ENCODE measurements around the gene VCP. TPM values are rescaled to one million over a fixed set of nuclear protein-coding genes. Genes with fewer than 3 reads are reported as not detected.
A peak's percentile ranks its signal among the peaks of the same experiment; 100 is the strongest.

The VCP gene
- 100 to 1,000 TPM; 124 to 244 (median 150) TPM for total RNA-seq

GRCh38 chr9:35072461-35073278 is at the start of gene VCP:
Gene VCP (minus strand): TSS chr9:35072625. CDS start chr9:35072353, 272 bp downstream.
- H3K36me3 ChIP-seq, result peaks cover 0 to 8% (median 0%) of the 10 kb centered on the region in 3 donors
- peak; percentile 92 for TF ChIP-seq POLR2A (IDR thresholded peaks at IDR 0.05)
- no peak for TF ChIP-seq CTCF (IDR thresholded peaks at IDR 0.05)

GRCh38 chr9:35116898-35117551 is 44.6 kb upstream of the VCP start:
- TF ChIP-seq POLR2A (IDR thresholded peaks at IDR 0.05) (no peak), CTCF (IDR thresholded peaks at IDR 0.05) (peak; percentile 80 to 97 (median 96))
- Histone ChIP-seq H3K4me1 (peaks cover 0 to 39% (median 17%) of the 10 kb centered on the region in 4 donors), H3K27me3 (no peaks in the 10 kb centered on the region), H3K4me3 (peak overlapping the region in 3 of 4 donors; percentile 54 to 69 (median 65)), H3K27ac (peak overlapping the region; percentile 78 to 94 (median 82)), H3K36me3 (no peaks in the 10 kb centered on the region), H3K9me3 (no peaks in the 10 kb centered on the region)
- peak; percentile 82 to 96 (median 90) for DNase-seq

More at GRCh38 chr9:35072461-35073278, at the start of gene VCP:
- H3K9me3 ChIP-seq, result no peaks in the 10 kb centered on the region
- peaks cover 4 to 32% (median 14%) of the 10 kb centered on the region in 4 donors for H3K4me1 ChIP-seq
- H3K27ac ChIP-seq, result peak within 1 kb of the TSS; percentile 97 to 100 (median 100)
- peak; percentile 96 to 99 (median 98) for DNase-seq
- H3K4me3 ChIP-seq, result peak within 1 kb of the TSS; percentile 72 to 100 (median 84)
- no peaks in the 10 kb centered on the region for H3K27me3 ChIP-seq

GRCh38 chr9:35116539-35116897 is 44.1 kb upstream of the VCP start:
- Histone ChIP-seq H3K9me3 (no peaks in the 10 kb centered on the region), H3K36me3 (no peaks in the 10 kb centered on the region), H3K27ac (peak overlapping the region; percentile 78 to 94 (median 82)), H3K4me1 (peaks cover 0 to 43% (median 17%) of the 10 kb centered on the region in 4 donors), H3K4me3 (peak overlapping the region; percentile 46 to 69 (median 60)), H3K27me3 (no peaks in the 10 kb centered on the region)
- TF ChIP-seq CTCF (IDR thresholded peaks at IDR 0.05) (no peak), POLR2A (IDR thresholded peaks at IDR 0.05) (peak in 1 of 2 donors; percentile 16)
- no peak for DNase-seq

GRCh38 chr9:35115680-35116538 is 43.5 kb upstream of the VCP start, which contains the start of gene ATOSB:
Gene ATOSB (minus strand): TSS chr9:35115862. CDS start chr9:35108274, 7,588 bp downstream.
- H3K4me1 ChIP-seq, result peaks cover 0 to 45% (median 17%) of the 10 kb centered on the region in 4 donors
- H3K27me3 ChIP-seq, result no peaks in the 10 kb centered on the region
- H3K27ac ChIP-seq, result peak within 1 kb of the TSS; percentile 78 to 94 (median 82)
- H3K4me3 ChIP-seq, result peak within 1 kb of the TSS; percentile 46 to 69 (median 60)
- no peak for TF ChIP-seq CTCF (IDR thresholded peaks at IDR 0.05)
- TF ChIP-seq POLR2A (IDR thresholded peaks at IDR 0.05), result peak; percentile 66 to 88
- H3K36me3 ChIP-seq, result no peaks in the 10 kb centered on the region
- H3K9me3 ChIP-seq, result no peaks in the 10 kb centered on the region
- DNase-seq, result peak; percentile 99
